Stimulated activated naive CD8-positive, alpha-beta T cell treated with anti-CD3 and anti-CD28 coated beads, Interleukin-15, amount 100 ng/mL, for 72 hours (primary cell): Measurements from ENCODE around the gene SATB2.

Source experiments
- ATAC-seq: fragments of 150-1000 bp; cut with Tn5 transposase; 2 replicates; pipeline ENCODE4 v1.10.0; 2021; ENCODE audit warnings: mild to moderate bottlenecking, moderate library complexity
- DNase-seq, 2 donors: peaks; one replicate each; pipeline ENCODE4 v3.0.0; 2021 to 2022
- H3K27ac Mint-ChIP-seq, 2 donors: one replicate each; pipeline ENCODE4 v1.8.0; 2022; ENCODE audit warnings: mild to moderate bottlenecking in 2 of 2, mixed read lengths in 2 of 2, moderate library complexity in 2 of 2
- H3K27me3 Mint-ChIP-seq: one replicate; pipeline ENCODE4 v1.8.0; 2022; ENCODE audit warnings: mixed read lengths
- H3K4me1 Mint-ChIP-seq: one replicate; pipeline ENCODE4 v1.8.0; 2022; ENCODE audit warnings: mild to moderate bottlenecking, mixed read lengths
- H3K4me3 Mint-ChIP-seq, 2 donors: one replicate each; pipeline ENCODE4 v1.8.0; 2022; ENCODE audit warnings: mild to moderate bottlenecking in 2 of 2, mixed read lengths in 2 of 2, moderate library complexity in 1 of 2
- H3K9me3 Mint-ChIP-seq, 2 donors: one replicate each; pipeline ENCODE4 v1.8.0; 2022; ENCODE audit warnings: mixed read lengths in 2 of 2

The SATB2 gene

GRCh38 chr2:199348871-199349270 lies 108.9 kb downstream of the SATB2 start:
- Mint-ChIP-seq H3K4me1 (no peaks in the 10 kb centered on the region), H3K27me3 (no peaks in the 10 kb centered on the region), H3K4me3 (no peak overlapping the region), H3K27ac (no peak overlapping the region), H3K9me3 (no peaks in the 10 kb centered on the region)
- ATAC-seq, result no peak
- DNase-seq, result no peak

- Mint-ChIP-seq H3K9me3 (no peaks in the 10 kb centered on the region), H3K4me1 (no peaks in the 10 kb centered on the region), H3K27me3 (no peaks in the 10 kb centered on the region), H3K4me3 (no peak overlapping the region), H3K27ac (no peak overlapping the region)
- ATAC-seq (no peak), DNase-seq (no peak)
These were observed 113.7 kb downstream of the SATB2 start for GRCh38 chr2:199344012-199344411.

- DNase-seq, result no peak
- H3K27me3 Mint-ChIP-seq, result no peaks in the 10 kb centered on the region
- H3K9me3 Mint-ChIP-seq, result no peaks in the 10 kb centered on the region
- ATAC-seq, result no peak
- no peaks in the 10 kb centered on the region for H3K4me1 Mint-ChIP-seq
- no peak overlapping the region for H3K27ac Mint-ChIP-seq
- H3K4me3 Mint-ChIP-seq, result no peak overlapping the region
These were observed 115.4 kb downstream of the SATB2 start for GRCh38 chr2:199342334-199342733.

GRCh38 chr2:199341123-199341522 lies 116.6 kb downstream of the SATB2 start:
- H3K27ac Mint-ChIP-seq, result no peak overlapping the region
- no peaks in the 10 kb centered on the region for H3K4me1 Mint-ChIP-seq
- no peaks in the 10 kb centered on the region for H3K9me3 Mint-ChIP-seq
- no peak for DNase-seq
- no peak for ATAC-seq
- H3K4me3 Mint-ChIP-seq, result no peak overlapping the region
- H3K27me3 Mint-ChIP-seq, result no peaks in the 10 kb centered on the region

- H3K27me3 Mint-ChIP-seq, result no peaks in the 10 kb centered on the region
- ATAC-seq, result no peak
- no peaks in the 10 kb centered on the region for H3K9me3 Mint-ChIP-seq
These were observed 117.7 kb downstream of the SATB2 start for GRCh38 chr2:199339891-199340605.

GRCh38 chr2:199336546-199336945 lies 121.2 kb downstream of the SATB2 start:
- Mint-ChIP-seq H3K9me3 (no peaks in the 10 kb centered on the region), H3K4me1 (no peaks in the 10 kb centered on the region), H3K27me3 (no peaks in the 10 kb centered on the region), H3K27ac (no peak overlapping the region), H3K4me3 (no peak overlapping the region)
- DNase-seq, result no peak
- no peak for ATAC-seq

More at GRCh38 chr2:199339891-199340605, 117.7 kb downstream of the SATB2 start:
- Mint-ChIP-seq H3K27ac (no peak overlapping the region), H3K4me3 (no peak overlapping the region), H3K4me1 (no peaks in the 10 kb centered on the region)
- DNase-seq, result no peak

- ATAC-seq, result no peak
- no peaks in the 10 kb centered on the region for H3K27me3 Mint-ChIP-seq
- no peaks in the 10 kb centered on the region for H3K9me3 Mint-ChIP-seq
- DNase-seq, result no peak
- H3K4me3 Mint-ChIP-seq, result no peak overlapping the region
- no peak overlapping the region for H3K27ac Mint-ChIP-seq
- H3K4me1 Mint-ChIP-seq, result no peaks in the 10 kb centered on the region
These were observed 122.2 kb downstream of the SATB2 start for GRCh38 chr2:199335502-199335901.

- Mint-ChIP-seq H3K27ac (no peak overlapping the region), H3K4me1 (no peaks in the 10 kb centered on the region), H3K4me3 (no peak overlapping the region), H3K27me3 (no peaks in the 10 kb centered on the region), H3K9me3 (no peaks in the 10 kb centered on the region)
- DNase-seq (no peak), ATAC-seq (no peak)
These were observed 128.3 kb downstream of the SATB2 start for GRCh38 chr2:199329466-199329865.

GRCh38 chr2:199329031-199329430 lies 128.7 kb downstream of the SATB2 start:
- Mint-ChIP-seq H3K4me3 (no peak overlapping the region), H3K27me3 (no peaks in the 10 kb centered on the region), H3K9me3 (no peaks in the 10 kb centered on the region), H3K27ac (no peak overlapping the region), H3K4me1 (no peaks in the 10 kb centered on the region)
- DNase-seq, result no peak
- ATAC-seq, result no peak

- Mint-ChIP-seq H3K27me3 (no peaks in the 10 kb centered on the region), H3K27ac (no peak overlapping the region), H3K4me3 (no peak overlapping the region), H3K4me1 (no peaks in the 10 kb centered on the region), H3K9me3 (no peaks in the 10 kb centered on the region)
- DNase-seq, result no peak
- no peak for ATAC-seq
These were observed 131.9 kb downstream of the SATB2 start for GRCh38 chr2:199325881-199326280.

GRCh38 chr2:199322151-199322550 lies 135.6 kb downstream of the SATB2 start:
- DNase-seq (no peak), ATAC-seq (no peak)
- H3K4me3 Mint-ChIP-seq, result no peak overlapping the region
- H3K4me1 Mint-ChIP-seq, result no peaks in the 10 kb centered on the region
- H3K27me3 Mint-ChIP-seq, result no peaks in the 10 kb centered on the region
- H3K9me3 Mint-ChIP-seq, result no peaks in the 10 kb centered on the region
- no peak overlapping the region for H3K27ac Mint-ChIP-seq

- no peaks in the 10 kb centered on the region for H3K4me1 Mint-ChIP-seq
These were observed 140.1 kb downstream of the SATB2 start for GRCh38 chr2:199317646-199318045.

GRCh38 chr2:199316851-199317250 lies 140.9 kb downstream of the SATB2 start:
- Mint-ChIP-seq H3K27ac (no peak overlapping the region), H3K4me1 (no peaks in the 10 kb centered on the region), H3K9me3 (no peaks in the 10 kb centered on the region), H3K4me3 (no peak overlapping the region), H3K27me3 (no peaks in the 10 kb centered on the region)
- DNase-seq (no peak), ATAC-seq (no peak)

More at GRCh38 chr2:199317646-199318045, 140.1 kb downstream of the SATB2 start:
- Mint-ChIP-seq H3K9me3 (no peaks in the 10 kb centered on the region), H3K27ac (no peak overlapping the region), H3K4me3 (no peak overlapping the region), H3K27me3 (no peaks in the 10 kb centered on the region)
- no peak for DNase-seq
- ATAC-seq, result no peak

- H3K27ac Mint-ChIP-seq, result no peak overlapping the region
- H3K9me3 Mint-ChIP-seq, result no peaks in the 10 kb centered on the region
- no peak for ATAC-seq
- H3K27me3 Mint-ChIP-seq, result no peaks in the 10 kb centered on the region
- H3K4me3 Mint-ChIP-seq, result no peak overlapping the region
- no peak for DNase-seq
- H3K4me1 Mint-ChIP-seq, result no peaks in the 10 kb centered on the region
These were observed 142.2 kb downstream of the SATB2 start for GRCh38 chr2:199315299-199316179.

- Mint-ChIP-seq H3K4me3 (no peak overlapping the region), H3K9me3 (no peaks in the 10 kb centered on the region), H3K4me1 (no peaks in the 10 kb centered on the region), H3K27ac (no peak overlapping the region), H3K27me3 (no peaks in the 10 kb centered on the region)
- ATAC-seq (no peak), DNase-seq (no peak)
These were observed 144.8 kb downstream of the SATB2 start for GRCh38 chr2:199312931-199313330.

- DNase-seq (no peak), ATAC-seq (no peak)
- Mint-ChIP-seq H3K27ac (no peak overlapping the region), H3K4me1 (no peaks in the 10 kb centered on the region), H3K9me3 (no peaks in the 10 kb centered on the region), H3K4me3 (no peak overlapping the region), H3K27me3 (no peaks in the 10 kb centered on the region)
These were observed 146.8 kb downstream of the SATB2 start for GRCh38 chr2:199310771-199311585.
